Activated CD8-positive, alpha-beta memory T cell treated with anti-CD3 and anti-CD28 coated beads, Interleukin-2, amount 50 U/mL, for 1 hour (primary cell): Measurements from ENCODE around the gene ROBO4.

Experiments used
- DNase-seq: peaks from one replicate; pipeline ENCODE4 v3.0.0-alpha.2; 2020; ENCODE audit errors: extremely low read depth

The ROBO4 gene

DNA sequence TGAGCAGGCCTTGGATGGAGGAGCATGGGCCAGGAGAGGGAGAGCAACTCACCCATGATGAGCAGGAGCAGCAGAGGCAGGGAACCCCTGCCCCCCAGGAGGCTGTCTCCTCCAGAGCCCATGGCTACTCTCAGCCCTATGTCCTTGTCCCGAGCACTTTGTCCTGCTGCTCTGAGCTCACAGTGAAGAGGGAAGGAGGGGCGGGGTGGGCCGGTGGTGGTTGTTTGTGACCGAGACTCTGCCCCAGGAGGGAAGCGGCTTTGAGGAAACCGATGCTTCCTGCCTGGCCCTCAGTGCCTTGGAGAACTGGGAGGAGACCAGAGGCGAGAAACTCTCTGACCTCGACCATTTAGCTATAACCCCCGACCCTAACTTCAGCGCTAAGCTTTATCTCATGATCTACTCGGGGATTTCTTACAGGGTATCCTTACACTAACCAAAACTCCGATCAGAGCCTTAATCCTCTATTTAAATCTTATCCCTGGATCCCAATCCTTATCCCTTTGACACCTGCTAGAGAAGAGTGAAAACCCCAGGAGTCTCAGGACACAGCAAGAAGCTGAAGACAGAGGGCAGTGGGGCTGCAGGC lies at the start of gene ROBO4:
ROBO4 (minus strand) TSS at position 192 of the 589 bp plus-strand sequence; CDS start at position 122, 70 bp downstream.
- DNase-seq: no peak

DNA sequence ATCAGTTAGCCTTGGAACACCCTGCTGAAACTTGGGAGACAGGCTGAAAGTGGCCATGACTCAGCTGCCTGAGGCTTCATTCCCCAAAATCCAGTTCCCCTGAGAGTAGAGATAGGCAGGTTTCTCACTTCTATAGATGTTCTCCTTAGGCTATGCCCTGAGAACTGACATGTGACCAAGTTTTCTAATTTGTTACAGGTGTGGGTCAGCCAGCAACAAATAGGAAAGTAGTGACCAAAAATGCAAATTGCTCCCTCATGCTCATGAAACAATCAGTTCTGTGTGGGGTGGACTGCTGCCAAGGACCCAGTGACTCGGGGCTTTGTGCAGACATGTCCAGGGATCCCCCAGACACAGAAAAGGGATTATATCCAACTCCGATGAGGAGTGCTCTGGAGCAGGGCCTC lies 49.1 kb upstream of the ROBO4 start:
- no peak for DNase-seq

- no peak for DNase-seq
Measured at GRCh38 chr11:124945826-124946225, 48.2 kb upstream of the ROBO4 start.

GRCh38 chr11:124944565-124944964 lies 46.9 kb upstream of the ROBO4 start:
- DNase-seq: no peak

DNA sequence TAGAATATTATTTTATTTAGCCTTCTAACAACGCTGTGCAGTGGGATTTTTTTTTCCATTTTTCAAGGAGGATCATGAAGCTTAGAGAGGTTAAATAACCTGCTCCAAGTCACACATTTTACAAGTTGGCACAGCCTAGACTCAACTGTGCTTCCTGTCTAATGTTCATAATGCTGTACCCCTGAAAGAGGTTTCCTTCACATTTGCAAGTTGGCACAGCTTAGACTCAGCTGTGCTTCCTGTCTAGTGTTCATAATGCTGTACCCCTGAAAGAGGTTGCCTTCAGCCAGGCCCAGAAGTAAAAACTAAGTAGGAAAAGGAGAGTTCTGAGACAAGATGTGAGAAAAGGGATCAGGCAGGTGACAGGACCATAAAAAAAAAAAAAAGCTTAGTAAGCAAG lies 46.1 kb upstream of the ROBO4 start:
- no peak for DNase-seq

GRCh38 chr11:124943254-124943616 lies 45.6 kb upstream of the ROBO4 start:
- no peak for DNase-seq

- DNase-seq: no peak
Measured at GRCh38 chr11:124942466-124943253, 45.0 kb upstream of the ROBO4 start.

DNA sequence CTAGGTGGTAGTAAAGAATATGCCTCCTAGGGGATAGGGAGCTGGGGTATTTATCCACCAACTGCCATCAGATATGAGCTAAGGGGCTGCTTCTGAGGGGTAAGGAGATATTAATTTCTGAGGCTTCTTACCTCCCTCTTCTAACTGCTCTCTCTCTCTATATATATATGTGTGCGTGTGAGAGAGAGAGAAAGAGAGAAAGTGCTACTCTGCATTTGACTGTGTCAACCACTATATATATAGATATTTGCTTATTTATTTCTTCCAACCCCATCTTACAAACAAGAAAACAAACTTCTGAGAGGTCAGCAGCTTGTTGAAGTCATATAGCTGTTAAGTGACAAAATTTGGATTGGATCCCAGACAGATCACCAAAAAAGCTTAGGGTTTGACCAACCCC lies 44.0 kb upstream of the ROBO4 start:
- DNase-seq: no peak

- no peak for DNase-seq
Measured at GRCh38 chr11:124938970-124939369, 41.3 kb upstream of the ROBO4 start.

DNA sequence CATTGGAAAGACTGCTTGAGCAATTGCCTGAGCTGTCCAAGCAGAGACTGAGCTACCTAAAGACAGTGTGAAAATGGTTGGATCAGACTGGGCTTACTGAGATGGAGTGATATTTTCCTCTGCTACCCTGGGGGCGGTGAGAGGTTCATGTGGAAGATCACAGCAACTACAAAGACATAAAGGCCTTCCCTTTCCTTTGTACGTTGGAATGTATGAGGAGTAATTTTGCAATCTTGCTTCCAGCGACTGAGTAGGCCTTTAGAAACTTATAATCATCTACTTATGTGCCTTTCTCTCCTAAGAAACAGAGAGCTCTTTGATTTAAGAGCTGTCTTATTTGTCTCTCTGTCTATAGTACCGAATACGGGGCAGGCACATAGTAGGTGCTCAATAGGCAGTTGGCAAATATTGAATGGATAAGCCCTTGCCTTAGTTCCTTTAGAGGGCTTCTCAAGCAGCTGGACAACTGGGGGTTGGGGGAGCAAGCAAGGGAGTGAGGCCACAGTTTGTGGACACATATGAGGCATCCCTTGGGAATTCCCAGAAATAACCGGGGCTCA lies 40.6 kb upstream of the ROBO4 start:
- DNase-seq: no peak

DNA sequence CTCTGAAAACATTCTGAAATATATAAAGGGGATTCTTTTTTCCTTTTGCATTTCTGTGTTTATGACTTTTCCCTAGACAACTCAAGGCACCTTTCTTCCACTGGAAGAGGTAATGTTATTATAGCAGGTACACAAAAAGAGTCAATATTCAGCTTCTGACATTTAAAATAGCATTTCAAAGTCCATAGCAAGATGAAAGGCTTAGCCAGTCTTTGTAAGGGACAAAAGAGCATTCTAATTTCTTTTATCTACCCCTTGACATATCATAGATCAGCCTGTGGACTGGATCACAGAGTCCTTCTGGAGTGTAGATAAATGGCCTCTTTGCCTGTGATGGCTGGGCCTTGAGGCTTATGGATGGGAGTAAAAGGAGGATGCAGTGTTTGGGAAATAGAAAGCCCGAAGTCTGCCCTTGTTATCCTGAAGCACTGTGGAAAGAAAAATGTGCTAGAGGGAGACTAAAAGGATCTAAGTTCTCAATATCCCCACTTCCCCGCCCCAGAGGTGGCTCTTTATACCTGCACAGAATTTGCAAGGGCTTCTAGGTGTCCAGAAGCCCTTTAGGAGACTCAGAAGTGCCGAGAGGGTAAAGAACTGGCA lies 39.8 kb upstream of the ROBO4 start:
- DNase-seq: no peak

DNA sequence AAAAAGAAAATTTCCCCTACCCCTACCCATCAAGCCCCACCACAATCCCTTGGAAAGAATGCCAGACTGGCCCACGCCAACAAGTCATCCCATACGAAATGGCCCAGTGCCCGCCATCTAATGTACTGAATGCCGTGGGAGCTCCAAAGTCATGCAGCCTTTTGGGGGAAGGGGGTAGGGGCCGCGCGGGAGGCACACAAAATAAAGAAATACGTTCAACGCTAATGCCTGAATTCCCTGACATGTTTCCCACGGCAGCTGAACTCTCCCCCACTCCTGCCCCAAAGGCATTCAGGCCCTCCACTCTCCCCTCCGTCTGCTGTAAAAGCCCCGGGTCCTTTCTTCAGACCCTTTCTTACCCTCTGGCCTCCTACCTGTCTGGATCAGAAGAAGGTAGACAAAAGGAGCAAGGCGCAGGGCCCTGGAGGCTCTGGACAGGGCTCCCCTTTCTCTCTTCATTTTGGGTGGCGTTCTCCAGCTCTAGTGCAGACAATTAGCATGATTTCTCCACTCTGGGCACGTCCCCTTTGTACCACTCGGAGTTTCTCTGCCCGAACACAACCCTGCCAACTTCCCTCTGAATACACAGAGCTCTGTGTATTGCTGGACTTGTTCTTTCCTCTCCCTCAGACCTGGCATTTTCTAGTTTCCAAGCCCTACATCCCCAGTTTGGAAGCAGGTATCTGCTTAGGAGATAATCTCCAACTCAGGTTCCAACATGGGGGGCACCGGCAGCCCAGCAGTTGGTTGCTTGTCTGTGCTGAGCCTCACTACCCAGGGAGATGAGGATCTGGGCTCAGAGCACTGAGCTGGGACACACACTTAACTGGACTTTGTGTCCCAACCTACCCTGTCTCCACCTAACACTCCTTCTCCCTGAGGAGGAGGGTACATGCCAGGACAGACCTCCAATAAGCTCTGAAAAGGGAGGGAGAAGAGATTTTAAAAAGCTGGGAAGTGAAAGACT lies 38.2 kb upstream of the ROBO4 start, which contains the start of gene HEPACAM:
HEPACAM (minus strand) TSS at position 500 of the 967 bp plus-strand sequence; CDS start at position 459, 41 bp downstream.
- DNase-seq: no peak

DNA sequence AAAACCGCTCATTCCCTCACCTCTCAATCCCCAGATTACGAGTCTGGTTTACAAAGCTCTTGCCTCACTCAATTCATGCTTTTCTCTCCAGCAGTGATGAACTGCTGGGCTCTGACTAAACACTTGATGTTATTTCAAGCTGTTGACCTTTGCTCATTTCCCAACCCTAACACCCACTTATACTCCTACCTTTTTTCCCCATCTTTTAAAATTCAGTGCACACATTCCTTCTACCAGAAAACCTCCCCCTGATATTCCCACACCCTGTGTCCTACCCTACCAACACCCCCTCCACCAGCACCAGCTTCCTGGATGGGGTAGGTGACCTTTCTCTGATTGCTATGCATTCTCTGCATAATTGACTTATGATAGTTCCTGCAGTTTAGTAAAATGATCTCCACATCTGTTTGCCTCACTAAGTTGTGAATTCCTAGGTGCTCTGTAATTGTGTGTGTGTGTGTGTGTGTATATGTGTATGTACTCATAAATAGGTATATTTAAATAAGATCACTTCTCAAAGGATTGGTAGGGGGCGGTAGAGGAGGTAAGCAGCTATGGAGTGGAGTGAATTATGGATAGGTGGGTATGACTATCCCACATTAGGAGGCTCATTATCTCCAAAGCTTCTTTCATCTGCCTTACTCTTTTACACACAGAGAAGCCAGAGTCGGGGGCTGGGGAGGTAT lies 37.3 kb upstream of the ROBO4 start:
- DNase-seq: no peak

DNA sequence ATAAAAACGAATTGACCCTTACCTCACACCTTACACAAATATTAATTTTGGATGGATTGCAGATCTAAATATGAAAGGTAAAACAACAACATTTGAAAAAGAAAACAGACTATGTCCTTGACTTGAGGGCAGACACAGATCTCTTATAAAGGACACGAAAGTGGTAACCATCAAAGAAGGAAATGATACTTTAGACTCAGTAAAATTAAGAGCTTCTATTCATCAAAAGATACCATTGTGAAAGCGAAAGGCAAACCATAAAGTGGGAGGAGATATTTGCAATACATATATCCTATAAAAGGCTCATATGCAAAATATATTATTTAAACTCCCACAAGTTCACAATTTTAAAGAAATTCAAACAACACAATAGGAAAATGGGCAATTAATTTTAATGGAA lies 33.1 kb upstream of the ROBO4 start:
- DNase-seq: no peak

DNA sequence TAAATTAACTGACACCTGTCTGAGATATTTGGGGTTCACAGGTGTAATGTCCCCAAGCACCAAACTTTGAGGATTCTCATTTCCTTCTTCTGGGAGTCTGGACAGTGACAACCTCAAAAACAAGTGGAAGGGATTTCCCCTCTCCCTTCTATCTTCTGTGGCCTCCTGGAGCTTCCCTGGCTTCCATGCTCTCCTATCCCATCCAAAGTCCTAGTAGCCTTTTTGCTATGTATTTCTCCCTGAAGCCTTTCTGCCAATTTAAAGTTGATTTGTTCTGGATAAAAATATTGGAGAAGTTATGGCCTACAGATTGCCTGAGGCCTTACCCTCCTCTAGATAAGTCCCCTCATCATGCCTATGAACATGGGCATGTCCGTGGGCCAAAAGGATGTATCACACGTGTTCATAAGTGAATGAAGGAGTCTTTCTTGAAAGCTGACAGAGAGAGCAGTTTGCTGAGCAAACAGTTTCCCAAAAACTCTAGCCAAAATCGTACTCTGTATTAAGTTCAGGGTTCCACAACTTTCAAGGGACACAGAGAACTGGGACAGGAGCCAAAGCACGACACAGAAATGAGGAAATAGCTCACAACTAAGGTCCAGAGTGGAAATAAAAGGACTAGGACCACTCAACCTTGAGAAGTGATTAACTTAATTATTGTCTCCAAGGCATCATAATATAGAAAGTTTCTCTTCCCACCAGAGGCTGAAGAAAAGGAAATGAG lies 31.4 kb upstream of the ROBO4 start:
- DNase-seq: no peak

DNA sequence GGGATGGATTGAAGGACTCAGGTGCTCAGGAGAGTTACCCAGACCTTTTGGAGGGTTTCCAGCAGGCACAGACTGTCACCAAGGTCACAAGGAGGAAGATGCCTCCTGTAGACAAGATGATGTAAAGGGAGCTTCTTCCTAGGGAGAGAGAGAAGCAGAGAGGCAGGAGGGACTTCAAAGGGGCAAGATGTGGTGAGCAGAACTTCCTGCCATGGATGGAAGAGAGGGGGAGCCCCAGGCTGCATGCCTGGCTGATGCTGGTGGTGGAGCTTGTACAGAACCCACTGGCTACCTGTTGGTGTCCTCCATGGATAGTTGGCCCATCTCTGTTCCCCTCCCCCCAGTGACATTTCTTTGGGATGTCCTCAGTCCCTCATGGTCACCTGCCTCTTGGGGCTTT lies 25.6 kb upstream of the ROBO4 start:
- no peak for DNase-seq

DNA sequence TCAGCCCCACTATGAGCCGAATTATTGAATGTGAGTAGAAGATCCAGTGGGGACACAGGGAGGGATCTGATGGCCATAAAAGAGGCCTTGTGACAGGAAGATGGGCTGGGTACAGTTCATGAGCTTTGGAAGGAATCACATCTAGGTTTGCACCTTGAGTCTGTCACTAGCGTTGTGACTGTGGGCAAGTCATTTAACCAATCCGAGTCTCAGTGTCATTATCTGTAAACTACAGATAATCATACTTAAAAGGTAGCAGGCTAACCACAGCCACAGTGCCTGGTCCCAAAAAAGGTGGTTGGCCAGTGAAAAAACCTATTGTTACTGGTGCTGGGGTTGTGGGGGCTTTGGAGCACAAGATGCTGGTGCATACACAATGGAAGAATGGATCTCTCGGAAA lies 25.2 kb upstream of the ROBO4 start:
- no peak for DNase-seq

GRCh38 chr11:124920870-124921609 lies 23.4 kb upstream of the ROBO4 start:
- DNase-seq: peak; percentile 47

DNA sequence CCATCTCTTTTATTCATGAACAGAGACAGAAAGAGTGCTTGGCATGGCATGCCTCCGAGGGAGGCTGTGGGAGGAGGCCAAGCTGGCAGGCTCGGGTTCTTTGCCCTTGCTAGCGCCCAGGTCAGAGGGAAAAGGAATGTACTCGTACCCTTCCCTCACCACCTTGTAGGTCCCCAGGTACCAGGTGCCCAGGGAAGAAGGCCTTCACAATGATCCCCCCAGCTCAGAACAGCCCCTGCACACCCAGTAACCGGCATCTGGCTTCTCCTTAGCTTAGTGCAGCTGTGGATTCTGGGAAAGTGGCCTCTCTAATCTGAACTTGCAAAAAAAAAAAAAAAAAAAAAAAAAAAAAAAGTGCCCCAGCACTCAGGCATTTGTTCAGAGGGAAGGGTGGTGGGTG lies 22.7 kb upstream of the ROBO4 start:
- DNase-seq: no peak

- DNase-seq: no peak
Measured at GRCh38 chr11:124919898-124920297, 22.2 kb upstream of the ROBO4 start.
